Activated gamma-delta T cell (primary cell): ENCODE data around the gene GADD45A.
"Not testable (repeated sequence)": the region's sequence is repeated elsewhere in the genome, so short reads cannot be mapped to it uniquely, and the experiment has no call there.

ENCODE experiments used
- DNase-seq: peaks from one replicate; lab custom pipeline; 2025; lab: John Stamatoyannopoulos, UW
- total RNA-seq, 2 donors: gene quantifications; one replicate each; lab custom pipeline; 2026; lab: John Stamatoyannopoulos, UW

Gene GADD45A
- 12.5 to 26.1 reads per million in 2 donors for total RNA-seq

- DNase-seq = peak; percentile 93
Measured at GRCh38 chr1:67685067-67685557, at the start of gene GADD45A. Gene GADD45A (plus strand): TSS chr1:67685201. CDS start chr1:67685495, 294 bp downstream.

- DNase-seq = no peak
Measured at GRCh38 chr1:67636146-67636545, 48.9 kb upstream of the GADD45A start.

GRCh38 chr1:67639361-67639760 lies 45.6 kb upstream of the GADD45A start:
- no peak for DNase-seq

- DNase-seq = no peak
Measured at GRCh38 chr1:67642629-67643028, 42.4 kb upstream of the GADD45A start.

- no peak for DNase-seq
Measured at GRCh38 chr1:67644566-67644965, 40.4 kb upstream of the GADD45A start.

- DNase-seq = no peak
Measured at GRCh38 chr1:67645495-67646144, 39.4 kb upstream of the GADD45A start.

GRCh38 chr1:67646145-67647035 lies 38.6 kb upstream of the GADD45A start:
- DNase-seq = no peak

- DNase-seq = no peak
Measured at GRCh38 chr1:67647036-67647798, 37.8 kb upstream of the GADD45A start.

- DNase-seq = no peak
Measured at GRCh38 chr1:67647814-67648358, 37.1 kb upstream of the GADD45A start.

GRCh38 chr1:67648582-67649326 lies 36.2 kb upstream of the GADD45A start:
- no peak for DNase-seq

- DNase-seq = no peak
Measured at GRCh38 chr1:67650061-67650460, 34.9 kb upstream of the GADD45A start.

- no peak for DNase-seq
Measured at GRCh38 chr1:67651031-67651430, 34.0 kb upstream of the GADD45A start.

GRCh38 chr1:67652800-67653199 lies 32.2 kb upstream of the GADD45A start:
- no peak for DNase-seq

- no peak for DNase-seq
Measured at GRCh38 chr1:67653304-67653703, 31.7 kb upstream of the GADD45A start.

- DNase-seq = no peak
Measured at GRCh38 chr1:67655581-67655980, 29.4 kb upstream of the GADD45A start.

- DNase-seq = not testable (repeated sequence)
Measured at GRCh38 chr1:67657152-67657551, 27.8 kb upstream of the GADD45A start.

GRCh38 chr1:67659229-67659628 lies 25.8 kb upstream of the GADD45A start:
- no peak for DNase-seq

- DNase-seq = no peak
Measured at GRCh38 chr1:67662884-67663283, 22.1 kb upstream of the GADD45A start.

- DNase-seq = no peak
Measured at GRCh38 chr1:67664048-67664447, 21.0 kb upstream of the GADD45A start.

- DNase-seq = not testable (repeated sequence)
Measured at GRCh38 chr1:67665307-67665706, 19.7 kb upstream of the GADD45A start.

GRCh38 chr1:67666636-67667035 lies 18.4 kb upstream of the GADD45A start:
- no peak for DNase-seq
